Osteoblast (primary cell): Measurements from ENCODE around the gene GLMP. TPM values are rescaled to one million over a fixed set of nuclear protein-coding genes. Genes with fewer than 3 reads are reported as not detected.

Experiments used
- DNase-seq: peaks from one replicate; pipeline ENCODE4 v3.0.0; 2011; ENCODE audit warnings: low spot score, mixed read lengths; ENCODE audit not compliant: insufficient read length; ENCODE audit errors: missing footprints
- H2AFZ ChIP-seq: 2 replicates; pipeline ENCODE4 v1.6.0; 2011; ENCODE audit warnings: mild to moderate bottlenecking, low read length
- H3K27ac ChIP-seq: 2 replicates; pipeline ENCODE4 v1.5.1; 2011; ENCODE audit warnings: mild to moderate bottlenecking, low read depth, low read length, moderate library complexity
- H3K27me3 ChIP-seq: 2 replicates; pipeline ENCODE4 v1.6.0; 2012; ENCODE audit warnings: mild to moderate bottlenecking, control low read depth, inconsistent platforms, low read length, moderate library complexity; ENCODE audit not compliant: insufficient read depth
- H3K36me3 ChIP-seq: 2 replicates; pipeline ENCODE4 v1.5.1; 2011; ENCODE audit warnings: mild to moderate bottlenecking, low read length, control low read depth, moderate library complexity; ENCODE audit not compliant: insufficient read depth
- H3K4me1 ChIP-seq: 2 replicates; pipeline ENCODE4 v1.5.1; 2011; ENCODE audit warnings: mild to moderate bottlenecking, low read length, control low read depth, moderate library complexity; ENCODE audit not compliant: insufficient read depth
- H3K4me2 ChIP-seq: 2 replicates; pipeline ENCODE4 v1.6.0; 2011; ENCODE audit warnings: mild to moderate bottlenecking, low read length; ENCODE audit not compliant: insufficient read depth
- H3K4me3 ChIP-seq: fragments of 200-600 bp; sonication (generic); 3 replicates; pipeline ENCODE4 v1.5.1; 2012; ENCODE audit warnings: mild to moderate bottlenecking, low read length, inconsistent platforms; ENCODE audit not compliant: insufficient read depth
- H3K79me2 ChIP-seq: 2 replicates; pipeline ENCODE4 v1.6.0; 2012; ENCODE audit warnings: mild to moderate bottlenecking, low read length, control low read depth, inconsistent platforms; ENCODE audit not compliant: insufficient read depth
- H3K9me3 ChIP-seq: 2 replicates; pipeline ENCODE4 v1.5.1; 2011; ENCODE audit warnings: low read depth, low read length, control low read depth
- H4K20me1 ChIP-seq: 2 replicates; pipeline ENCODE4 v1.6.0; 2012; ENCODE audit warnings: mild to moderate bottlenecking, low read length, control low read depth; ENCODE audit not compliant: insufficient read depth
- CTCF ChIP-seq: IDR thresholded peaks from 2 replicates; pipeline ENCODE4 v1.5.1; 2011; ENCODE audit warnings: mild to moderate bottlenecking, low read depth, low read length, moderate library complexity; ENCODE audit errors: extremely low read depth
- total RNA-seq: library from RNA; depleted of rRNA; stranded (reverse); fragments of >200 nt; gene quantifications from 2 replicates; pipeline ENCODE4 v1.2.3, GENCODE V29; 2012

GLMP gene
- total RNA-seq, 1 donor, result 118 TPM

- Histone ChIP-seq H3K4me3 (no peak overlapping the region), H3K27ac (no peak overlapping the region), H3K36me3 (peaks cover 80% of the 10 kb centered on the region), H3K9me3 (no peaks in the 10 kb centered on the region), H2AFZ (no peak overlapping the region), H3K4me1 (no peaks in the 10 kb centered on the region), H3K27me3 (no peaks in the 10 kb centered on the region), H3K4me2 (no peak overlapping the region), H4K20me1 (no peaks in the 10 kb centered on the region), H3K79me2 (no peaks in the 10 kb centered on the region)
- DNase-seq, result no peak
- TF ChIP-seq CTCF, result no peak
These were observed 41.8 kb downstream of the GLMP start for GRCh38 chr1:156253634-156254033.

- H3K4me1 ChIP-seq, result no peaks in the 10 kb centered on the region
- H3K27me3 ChIP-seq, result peaks cover 2% of the 10 kb centered on the region
- no peak overlapping the region for H3K4me2 ChIP-seq
- no peak overlapping the region for H3K4me3 ChIP-seq
- H3K36me3 ChIP-seq, result peaks cover 62% of the 10 kb centered on the region
- H3K27ac ChIP-seq, result no peak overlapping the region
- H2AFZ ChIP-seq, result no peak overlapping the region
- no peaks in the 10 kb centered on the region for H3K9me3 ChIP-seq
- TF ChIP-seq CTCF, result no peak
- DNase-seq, result no peak
- H3K79me2 ChIP-seq, result no peaks in the 10 kb centered on the region
- H4K20me1 ChIP-seq, result no peaks in the 10 kb centered on the region
These were observed 44.0 kb downstream of the GLMP start for GRCh38 chr1:156251527-156251926.

- H3K9me3 ChIP-seq, result no peaks in the 10 kb centered on the region
- no peak overlapping the region for H3K4me3 ChIP-seq
- peaks cover 19% of the 10 kb centered on the region for H3K27me3 ChIP-seq
- DNase-seq, result no peak
- no peak for TF ChIP-seq CTCF
- no peak overlapping the region for H3K4me2 ChIP-seq
- peaks cover 48% of the 10 kb centered on the region for H3K36me3 ChIP-seq
- no peaks in the 10 kb centered on the region for H3K4me1 ChIP-seq
- H3K27ac ChIP-seq, result no peak overlapping the region
- no peak overlapping the region for H2AFZ ChIP-seq
- no peaks in the 10 kb centered on the region for H4K20me1 ChIP-seq
- no peaks in the 10 kb centered on the region for H3K79me2 ChIP-seq
These were observed 45.9 kb downstream of the GLMP start for GRCh38 chr1:156249593-156249992.

- H2AFZ ChIP-seq, result no peak overlapping the region
- no peak for TF ChIP-seq CTCF
- no peak overlapping the region for H3K4me2 ChIP-seq
- H3K27ac ChIP-seq, result no peak overlapping the region
- H3K36me3 ChIP-seq, result peaks cover 35% of the 10 kb centered on the region
- no peaks in the 10 kb centered on the region for H3K9me3 ChIP-seq
- H3K4me3 ChIP-seq, result no peak overlapping the region
- peaks cover 19% of the 10 kb centered on the region for H3K27me3 ChIP-seq
- H4K20me1 ChIP-seq, result no peaks in the 10 kb centered on the region
- H3K79me2 ChIP-seq, result no peaks in the 10 kb centered on the region
- peak; percentile 75 for DNase-seq
- peaks cover under 1% of the 10 kb centered on the region for H3K4me1 ChIP-seq
These were observed 47.2 kb downstream of the GLMP start for GRCh38 chr1:156248323-156248683.
